ENCODE data around the gene OR6V1. TPM values are rescaled to one million over a fixed set of nuclear protein-coding genes. Genes with fewer than 3 reads are reported as not detected.

The OR6V1 gene
- total and polyA plus RNA-seq, 12 donors: not detected

GRCh38 chr7:143005632-143006260, 46.4 kb upstream of the OR6V1 start:
- H3K36me3 ChIP-seq (replicated peaks in 1 of 2): no peaks in the 10 kb centered on the region
- no peak for TF ChIP-seq CTCF (IDR thresholded peaks at IDR 0.05)
- no peak for TF ChIP-seq POLR2A (IDR thresholded peaks at IDR 0.05)
- no peak overlapping the region for H3K27ac ChIP-seq
- no peak overlapping the region for H3K4me3 ChIP-seq
- no peaks in the 10 kb centered on the region for H3K4me1 ChIP-seq (replicated peaks in 1 of 2)
- 57 to 69% (median 63%) methylated on average over 6 of the region's 6 CpGs for WGBS, 4 donors
- no peak for DNase-seq
- H3K9me3 ChIP-seq (replicated peaks in 1 of 3): no peaks in the 10 kb centered on the region
- intact Hi-C loops (cut with DNase I): loop anchor here (5.0 to 10.0 kb wide), 2 partner anchors 131 to 212 kb away; no protein-coding TSS in a partner anchor
- H3K27me3 ChIP-seq: no peaks in the 10 kb centered on the region

GRCh38 chr7:143008007-143008901, 43.9 kb upstream of the OR6V1 start:
- intact Hi-C loops (cut with DNase I): loop anchor here (2.0 to 10.0 kb wide), 3 partner anchors 133 to 209 kb away; no protein-coding TSS in a partner anchor
- WGBS, 4 donors: 38 to 41% (median 40%) methylated on average over 24 of the region's 24 CpGs
- no peak overlapping the region for H3K27ac ChIP-seq
- no peaks in the 10 kb centered on the region for H3K4me1 ChIP-seq (replicated peaks in 1 of 2)
- H3K4me3 ChIP-seq: no peak overlapping the region
- H3K36me3 ChIP-seq (replicated peaks in 1 of 2): no peaks in the 10 kb centered on the region
- TF ChIP-seq POLR2A (IDR thresholded peaks at IDR 0.05) (no peak), CTCF (IDR thresholded peaks at IDR 0.05) (peak; percentile 88 to 97 (median 94))
- H3K9me3 ChIP-seq (replicated peaks in 1 of 3): no peaks in the 10 kb centered on the region
- DNase-seq: peak; percentile 63 to 91 (median 78)
- H3K27me3 ChIP-seq: no peaks in the 10 kb centered on the region

GRCh38 chr7:143012001-143012400, 40.1 kb upstream of the OR6V1 start:
- DNase-seq: no peak
- Histone ChIP-seq H3K36me3 (replicated peaks in 1 of 2) (no peaks in the 10 kb centered on the region), H3K27me3 (no peaks in the 10 kb centered on the region), H3K27ac (no peak overlapping the region), H3K4me1 (replicated peaks in 1 of 2) (no peaks in the 10 kb centered on the region), H3K9me3 (replicated peaks in 1 of 3) (no peaks in the 10 kb centered on the region), H3K4me3 (no peak overlapping the region)
- TF ChIP-seq POLR2A (IDR thresholded peaks at IDR 0.05): no peak
- TF ChIP-seq CTCF (IDR thresholded peaks at IDR 0.05): no peak
- WGBS, 4 donors: 87 to 91% (median 90%) methylated on average over 7 of the region's 7 CpGs
- intact Hi-C loops (cut with DNase I): no loop called here

- WGBS, 4 donors: 89 to 99% (median 92%) methylated on average over 4 of the region's 4 CpGs
- no peaks in the 10 kb centered on the region for H3K27me3 ChIP-seq
- H3K27ac ChIP-seq: no peak overlapping the region
- no peak overlapping the region for H3K4me3 ChIP-seq
- TF ChIP-seq POLR2A (IDR thresholded peaks at IDR 0.05) (no peak), CTCF (IDR thresholded peaks at IDR 0.05) (no peak)
- H3K9me3 ChIP-seq (replicated peaks in 1 of 3): no peaks in the 10 kb centered on the region
- no peaks in the 10 kb centered on the region for H3K4me1 ChIP-seq (replicated peaks in 1 of 2)
- no peak for DNase-seq
- no peaks in the 10 kb centered on the region for H3K36me3 ChIP-seq (replicated peaks in 1 of 2)
- intact Hi-C loops (cut with DNase I): no loop called here
These were observed 39.7 kb upstream of the OR6V1 start for GRCh38 chr7:143012409-143012808.

Data from adrenal gland (tissue), 12 donors.